Cardiac muscle cell (in vitro differentiated cells and primary cell): Measurements from ENCODE around the gene PCK2. TPM values are rescaled to one million over a fixed set of nuclear protein-coding genes. Genes with fewer than 3 reads are reported as not detected.

Experiments used
- DNase-seq, 2 donors: peaks; one replicate each; pipeline versions ENCODE4 v3.0.0 to v3.0.0-alpha.2; 2010 to 2017; ENCODE audit warnings: low read depth in 1 of 2, low spot score in 1 of 2
- H3K27ac ChIP-seq: fragments of 200-600 bp; sonication (generic); 2 replicates; pipeline ENCODE4 v1.5.1; 2016
- H3K27me3 ChIP-seq: fragments of 200-600 bp; sonication (generic); 2 replicates; pipeline ENCODE4 v1.6.0; 2016; ENCODE audit warnings: control low read depth
- H3K36me3 ChIP-seq: fragments of 200-600 bp; sonication (generic); 2 replicates; pipeline ENCODE4 v1.5.1; 2016; ENCODE audit warnings: control low read depth
- H3K4me1 ChIP-seq: fragments of 200-600 bp; sonication (generic); 2 replicates; pipeline ENCODE4 v1.8.1; 2017; ENCODE audit warnings: low read depth, mild to moderate bottlenecking, mixed run types
- H3K4me3 ChIP-seq: fragments of 200-600 bp; sonication (generic); 2 replicates; pipeline ENCODE4 v1.5.1; 2016; ENCODE audit warnings: mild to moderate bottlenecking
- H3K9me3 ChIP-seq: fragments of 200-600 bp; sonication (generic); 2 replicates; pipeline ENCODE4 v1.5.1; 2017; ENCODE audit warnings: low read depth, mild to moderate bottlenecking, control low read depth
- CTCF ChIP-seq: IDR thresholded peaks from 2 replicates; pipeline ENCODE4 v1.5.1; 2012; ENCODE audit warnings: low read depth, mild to moderate bottlenecking, low read length
- polyA plus RNA-seq: library from polyadenylated mRNA; unstranded; fragments of >200 nt; fragmentation: Nextera tagmentation; extraction: Ambion mirVana; gene quantifications from 2 replicates; pipeline ENCODE4 v1.2.1, GENCODE V29; 2016
- total RNA-seq: library from RNA; depleted of rRNA; stranded (reverse); fragments of >200 nt; gene quantifications from 2 replicates; pipeline ENCODE4 v1.2.3, GENCODE V29; 2016

PCK2 gene
- total and polyA plus RNA-seq, 2 experiments from 2014 or later, result 12.2 to 18.9 TPM

GRCh38 chr14:24138396-24139271 lies 44.5 kb downstream of the PCK2 start:
- TF ChIP-seq CTCF, result no peak
- Histone ChIP-seq H3K27me3 (no peaks in the 10 kb centered on the region), H3K4me3 (no peak overlapping the region), H3K36me3 (peaks cover 15% of the 10 kb centered on the region), H3K27ac (peak overlapping the region; percentile 25), H3K9me3 (no peaks in the 10 kb centered on the region), H3K4me1 (peaks cover 10% of the 10 kb centered on the region)
- DNase-seq, result no peak

GRCh38 chr14:24139272-24139934 lies 45.3 kb downstream of the PCK2 start:
- no peaks in the 10 kb centered on the region for H3K27me3 ChIP-seq
- peak overlapping the region; percentile 70 for H3K4me3 ChIP-seq
- DNase-seq, result no peak
- H3K9me3 ChIP-seq, result no peaks in the 10 kb centered on the region
- no peak for TF ChIP-seq CTCF
- peaks cover 10% of the 10 kb centered on the region for H3K4me1 ChIP-seq
- peaks cover 15% of the 10 kb centered on the region for H3K36me3 ChIP-seq
- no peak overlapping the region for H3K27ac ChIP-seq

DNA sequence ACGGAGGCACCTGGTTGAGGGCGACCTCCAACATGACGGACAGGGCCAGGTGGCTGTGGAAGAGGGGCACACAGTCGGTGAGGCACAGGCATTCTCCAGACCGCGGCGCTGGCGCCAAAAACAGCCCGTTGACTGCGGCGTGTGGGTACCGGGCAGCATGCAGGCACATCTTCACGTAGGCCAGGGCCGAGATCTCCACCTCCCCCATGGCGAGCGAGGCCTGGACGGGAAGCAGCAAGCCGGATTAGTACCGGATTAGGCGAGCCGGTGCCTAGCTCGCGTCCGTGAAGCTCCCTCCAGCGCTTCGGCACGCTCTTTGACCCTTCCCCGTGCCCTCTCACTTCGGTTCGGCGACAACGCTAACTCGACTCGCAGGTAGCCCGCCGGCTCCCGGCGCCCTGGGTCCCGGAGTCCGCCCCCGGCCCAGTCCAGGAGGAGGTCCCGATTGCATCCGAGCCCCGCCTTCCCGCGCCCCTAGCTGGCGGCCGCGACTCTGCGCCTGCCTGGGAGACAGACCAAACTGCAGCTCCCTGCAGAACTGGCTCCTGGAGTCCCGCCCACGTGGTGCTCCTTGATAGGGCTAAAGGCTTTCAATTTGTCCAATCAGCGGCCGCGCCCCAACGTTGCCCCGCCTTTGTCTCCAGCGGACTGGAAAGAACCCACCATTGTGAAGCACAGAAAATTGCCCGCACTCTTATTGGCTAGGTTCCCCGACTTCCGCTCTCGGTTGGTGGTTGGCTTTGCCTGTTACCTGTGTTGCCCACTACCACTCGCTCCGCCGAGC lies 47.2 kb downstream of the PCK2 start, which contains the start of gene EMC9:
EMC9 (minus strand) TSS at position 495 of the 784 bp plus-strand sequence; CDS start at position 208, 287 bp downstream.
- no peaks in the 10 kb centered on the region for H3K27me3 ChIP-seq
- H3K36me3 ChIP-seq, result peaks cover 15% of the 10 kb centered on the region
- H3K27ac ChIP-seq, result peak within 1 kb of the TSS; percentile 87
- H3K4me1 ChIP-seq, result peaks cover 15% of the 10 kb centered on the region
- H3K9me3 ChIP-seq, result no peaks in the 10 kb centered on the region
- peak; percentile 100 for DNase-seq
- H3K4me3 ChIP-seq, result peak within 1 kb of the TSS; percentile 70
- TF ChIP-seq CTCF, result peak; percentile 36

DNA sequence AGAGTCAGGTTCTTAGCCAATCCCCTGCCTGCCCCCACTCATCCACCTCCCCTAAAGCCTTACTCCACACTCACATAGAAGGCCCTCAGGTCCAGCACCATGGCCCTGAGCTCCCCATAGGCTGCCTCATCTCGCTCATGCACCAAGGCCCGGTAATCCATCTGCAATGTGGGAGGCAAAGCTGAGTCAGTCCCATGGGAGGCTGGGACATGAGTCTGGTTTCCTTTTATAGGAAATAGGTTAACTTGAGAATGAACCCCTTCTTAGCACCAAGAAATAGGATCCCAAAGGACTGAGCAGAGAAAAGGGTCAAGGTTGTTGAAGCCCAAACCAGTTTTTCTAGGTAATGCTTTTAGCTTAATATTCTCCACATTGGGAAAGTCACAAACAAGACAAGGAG lies 49.4 kb downstream of the PCK2 start:
- Histone ChIP-seq H3K27ac (no peak overlapping the region), H3K9me3 (no peaks in the 10 kb centered on the region), H3K4me3 (no peak overlapping the region), H3K27me3 (no peaks in the 10 kb centered on the region), H3K36me3 (peaks cover 7% of the 10 kb centered on the region), H3K4me1 (peaks cover 19% of the 10 kb centered on the region)
- DNase-seq, result peak in 1 of 2 donors; percentile 8
- no peak for TF ChIP-seq CTCF

DNA sequence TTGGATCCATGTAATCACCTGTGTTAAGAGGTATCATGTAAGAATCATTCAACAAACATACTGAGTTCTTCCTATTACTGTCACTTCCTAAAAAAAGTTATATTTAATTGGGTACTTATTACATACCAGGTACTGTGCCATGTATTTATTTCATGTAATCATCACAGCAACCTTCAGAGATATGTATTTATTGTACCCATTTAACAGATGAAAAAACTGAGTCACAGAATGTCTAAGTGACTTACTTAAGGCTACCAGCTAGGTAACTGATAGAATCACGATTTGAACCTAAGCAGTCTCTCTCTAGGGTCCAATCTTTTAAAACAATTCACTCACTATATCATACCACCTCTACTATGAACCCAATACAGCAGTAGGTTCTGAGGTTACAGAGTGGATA lies 50.3 kb downstream of the PCK2 start:
- no peak overlapping the region for H3K4me3 ChIP-seq
- H3K36me3 ChIP-seq, result no peaks in the 10 kb centered on the region
- peaks cover 17% of the 10 kb centered on the region for H3K4me1 ChIP-seq
- H3K27me3 ChIP-seq, result no peaks in the 10 kb centered on the region
- H3K9me3 ChIP-seq, result no peaks in the 10 kb centered on the region
- H3K27ac ChIP-seq, result no peak overlapping the region
- DNase-seq, result no peak
- no peak for TF ChIP-seq CTCF
